LNCAP (cell line): ENCODE measurements around the gene SFXN3.

Experiments
- TF ChIP-seq, protein P1 (sequence below): fragments of 450-650 bp; IDR thresholded peaks from 2 replicates; pipeline ENCODE4 v1.5.1; 2017; ENCODE audit warnings: mild to moderate bottlenecking

SFXN3 gene

DNA sequence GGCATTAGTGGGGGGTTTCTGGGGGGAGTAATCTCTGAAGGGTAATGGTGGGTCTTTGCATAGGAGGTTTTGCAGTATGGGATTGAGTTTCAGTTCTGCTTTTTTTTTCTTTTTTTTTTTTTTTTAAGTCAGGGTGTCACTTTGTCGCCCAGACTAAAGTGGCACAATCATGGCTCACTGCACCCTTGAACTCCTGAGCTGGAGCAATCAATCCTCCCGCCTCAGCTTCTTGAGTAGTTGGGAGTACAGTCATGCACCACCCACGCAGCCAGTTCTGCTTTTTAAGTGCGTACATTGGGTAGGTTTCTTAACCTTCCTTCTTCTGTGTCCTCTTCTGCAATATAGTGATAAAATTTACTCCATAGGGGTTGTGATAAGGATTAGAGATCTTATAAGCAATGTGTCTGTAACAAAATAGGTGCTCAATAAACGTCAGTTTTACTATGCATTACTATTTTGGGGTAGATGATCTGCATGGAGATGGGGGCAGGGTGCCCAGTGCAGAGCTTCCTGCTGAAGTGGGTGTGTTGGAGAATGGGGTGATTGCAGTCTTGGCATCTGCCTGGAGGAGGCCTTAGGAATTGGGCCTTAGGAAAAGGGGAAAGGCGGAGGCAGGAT, 40.3 kb downstream of the SFXN3 start:
- TF ChIP-seq, protein P1, sequence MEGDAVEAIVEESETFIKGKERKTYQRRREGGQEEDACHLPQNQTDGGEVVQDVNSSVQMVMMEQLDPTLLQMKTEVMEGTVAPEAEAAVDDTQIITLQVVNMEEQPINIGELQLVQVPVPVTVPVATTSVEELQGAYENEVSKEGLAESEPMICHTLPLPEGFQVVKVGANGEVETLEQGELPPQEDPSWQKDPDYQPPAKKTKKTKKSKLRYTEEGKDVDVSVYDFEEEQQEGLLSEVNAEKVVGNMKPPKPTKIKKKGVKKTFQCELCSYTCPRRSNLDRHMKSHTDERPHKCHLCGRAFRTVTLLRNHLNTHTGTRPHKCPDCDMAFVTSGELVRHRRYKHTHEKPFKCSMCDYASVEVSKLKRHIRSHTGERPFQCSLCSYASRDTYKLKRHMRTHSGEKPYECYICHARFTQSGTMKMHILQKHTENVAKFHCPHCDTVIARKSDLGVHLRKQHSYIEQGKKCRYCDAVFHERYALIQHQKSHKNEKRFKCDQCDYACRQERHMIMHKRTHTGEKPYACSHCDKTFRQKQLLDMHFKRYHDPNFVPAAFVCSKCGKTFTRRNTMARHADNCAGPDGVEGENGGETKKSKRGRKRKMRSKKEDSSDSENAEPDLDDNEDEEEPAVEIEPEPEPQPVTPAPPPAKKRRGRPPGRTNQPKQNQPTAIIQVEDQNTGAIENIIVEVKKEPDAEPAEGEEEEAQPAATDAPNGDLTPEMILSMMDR, result no peak

- TF ChIP-seq, protein P1, result no peak
Observed at GRCh38 chr10:101071885-101072433, 40.9 kb downstream of the SFXN3 start.

DNA sequence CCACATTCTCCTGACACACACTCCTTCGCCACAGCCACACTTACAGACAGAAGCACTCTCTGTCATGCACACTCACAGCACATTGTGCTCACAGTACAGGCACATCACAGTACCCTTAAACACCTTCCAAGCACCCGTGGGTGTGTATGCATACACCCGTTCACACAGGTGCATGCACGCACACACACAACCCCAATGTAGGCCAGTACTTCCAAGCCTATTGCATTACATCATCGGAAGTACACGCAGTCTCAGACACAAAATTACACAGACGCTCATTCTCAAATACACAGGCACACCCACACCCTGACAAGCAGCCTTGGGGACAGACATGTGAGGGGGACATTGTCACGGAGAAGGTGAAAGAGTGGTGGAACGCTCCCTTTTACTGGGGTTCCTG, 41.9 kb downstream of the SFXN3 start:
- TF ChIP-seq, protein P1, result no peak

DNA sequence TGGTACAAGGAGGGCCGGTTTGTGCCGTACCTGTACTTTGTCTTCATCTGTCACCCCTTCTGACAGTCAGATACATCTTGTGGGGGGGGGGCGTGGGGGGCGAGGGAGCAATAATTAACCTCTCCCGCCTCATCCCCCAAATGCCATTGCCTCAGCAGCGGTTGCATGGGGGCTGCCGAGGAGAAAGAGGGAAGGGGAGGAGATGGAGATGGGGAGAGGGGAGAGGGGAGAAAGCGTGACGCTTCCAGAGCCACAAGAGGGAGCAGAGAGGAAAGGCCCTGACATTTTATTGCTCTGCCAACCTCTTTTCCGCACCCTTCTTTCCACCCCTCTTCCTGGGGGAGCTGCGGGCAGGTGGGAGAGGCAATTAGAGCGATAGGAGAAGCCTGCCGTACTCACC, 42.6 kb downstream of the SFXN3 start:
- TF ChIP-seq, protein P1, result no peak

GRCh38 chr10:101075775-101076174, 44.7 kb downstream of the SFXN3 start:
- TF ChIP-seq, protein P1, result no peak

GRCh38 chr10:101076630-101077029, 45.6 kb downstream of the SFXN3 start:
- TF ChIP-seq, protein P1, result no peak

DNA sequence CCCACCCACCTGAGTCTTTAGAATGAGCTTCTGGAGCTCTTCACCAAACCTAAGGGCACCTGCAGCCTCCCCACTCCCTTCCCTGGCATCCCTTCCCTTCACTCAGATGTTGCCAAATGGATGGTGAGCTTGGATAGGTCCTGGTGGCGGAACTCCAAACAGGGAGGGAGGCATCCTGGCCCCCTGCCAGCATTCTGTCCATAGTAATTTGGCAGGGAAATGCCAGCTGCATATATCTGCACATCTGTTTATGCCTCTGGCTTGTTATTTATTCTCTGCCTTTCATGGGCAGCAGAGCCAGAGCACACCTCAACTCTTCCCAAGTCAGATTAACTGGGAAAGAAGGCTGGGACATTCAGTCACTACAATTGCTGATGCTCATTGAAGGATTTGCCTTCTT, 48.8 kb downstream of the SFXN3 start:
- TF ChIP-seq, protein P1, result no peak
